ENCODE measurements around the gene C6orf89.
A peak's percentile ranks its signal among the peaks of the same experiment; 100 is the strongest.
"Not testable (repeated sequence)": the region's sequence is repeated elsewhere in the genome, so short reads cannot be mapped to it uniquely, and the experiment has no call there.

C6orf89 gene

GRCh38 chr6:36920546-36920945 is 34.8 kb downstream of the C6orf89 start:
- no peak for DNase-seq

GRCh38 chr6:36924131-36924530 is 38.4 kb downstream of the C6orf89 start:
- no peak for DNase-seq

GRCh38 chr6:36924778-36925374 is 39.1 kb downstream of the C6orf89 start:
- DNase-seq, result no peak

GRCh38 chr6:36925809-36926208 is 40.1 kb downstream of the C6orf89 start:
- DNase-seq, result no peak

- no peak for DNase-seq
These were observed 41.2 kb downstream of the C6orf89 start for GRCh38 chr6:36926708-36927513.

- DNase-seq, result peak; percentile 7
These were observed 42.2 kb downstream of the C6orf89 start for GRCh38 chr6:36927691-36928546.

- no peak for DNase-seq
These were observed 42.8 kb downstream of the C6orf89 start for GRCh38 chr6:36928547-36928918.

GRCh38 chr6:36929152-36929551 is 43.4 kb downstream of the C6orf89 start:
- no peak for DNase-seq

- no peak for DNase-seq
These were observed 43.9 kb downstream of the C6orf89 start for GRCh38 chr6:36929607-36930006.

GRCh38 chr6:36930483-36930882 is 44.7 kb downstream of the C6orf89 start:
- no peak for DNase-seq

GRCh38 chr6:36933102-36933501 is 47.4 kb downstream of the C6orf89 start:
- DNase-seq, result no peak

GRCh38 chr6:36933519-36933918 is 47.8 kb downstream of the C6orf89 start:
- no peak for DNase-seq

- no peak for DNase-seq
These were observed 49.1 kb downstream of the C6orf89 start for GRCh38 chr6:36934901-36935300.

- DNase-seq, result no peak
These were observed 51.1 kb downstream of the C6orf89 start for GRCh38 chr6:36936824-36937223.

- no peak for DNase-seq
These were observed 52.1 kb downstream of the C6orf89 start for GRCh38 chr6:36937896-36938295.

- DNase-seq, result no peak
These were observed 52.8 kb downstream of the C6orf89 start for GRCh38 chr6:36938536-36938935.

- DNase-seq, result not testable (repeated sequence)
These were observed 53.3 kb downstream of the C6orf89 start for GRCh38 chr6:36939005-36939404.

GRCh38 chr6:36940027-36940426 is 54.3 kb downstream of the C6orf89 start:
- DNase-seq, result no peak

- not testable (repeated sequence) for DNase-seq
These were observed 55.8 kb downstream of the C6orf89 start for GRCh38 chr6:36941561-36941960.

GRCh38 chr6:36942329-36942728 is 56.6 kb downstream of the C6orf89 start:
- not testable (repeated sequence) for DNase-seq

GRCh38 chr6:36944650-36945049 is 58.9 kb downstream of the C6orf89 start:
- no peak for DNase-seq

- DNase-seq, result no peak
These were observed 59.5 kb downstream of the C6orf89 start for GRCh38 chr6:36945301-36945700.

- no peak for DNase-seq
These were observed 60.8 kb downstream of the C6orf89 start for GRCh38 chr6:36946526-36946925.

Data from right kidney (tissue), 1 donor.